ENCODE measurements around the gene FRK.
A peak's percentile ranks its signal among the peaks of the same experiment; 100 is the strongest.
"Not testable (repeated sequence)": the region's sequence is repeated elsewhere in the genome, so short reads cannot be mapped to it uniquely, and the experiment has no call there.

FRK gene

GRCh38 chr6:116060572-116061283 is at the start of gene FRK:
Gene FRK, minus strand, starts transcription at chr6:116060891. Its CDS starts 580 bp downstream, at chr6:116060311.
- no peak for DNase-seq (ENCODE audit: low read depth in 2 of 2)

- DNase-seq (ENCODE audit: low read depth in 2 of 2): no peak
Observed at GRCh38 chr6:116108836-116109235, 48.1 kb upstream of the FRK start.

- no peak for DNase-seq (ENCODE audit: low read depth in 2 of 2)
Observed at GRCh38 chr6:116106146-116106545, 45.5 kb upstream of the FRK start.

GRCh38 chr6:116105247-116105646 is 44.6 kb upstream of the FRK start:
- DNase-seq (ENCODE audit: low read depth in 2 of 2): no peak

- no peak for DNase-seq (ENCODE audit: low read depth in 2 of 2)
Observed at GRCh38 chr6:116104636-116105035, 43.9 kb upstream of the FRK start.

GRCh38 chr6:116102873-116103272 is 42.2 kb upstream of the FRK start:
- DNase-seq (ENCODE audit: low read depth in 2 of 2): no peak

- DNase-seq (ENCODE audit: low read depth in 2 of 2): no peak
Observed at GRCh38 chr6:116101790-116102189, 41.1 kb upstream of the FRK start.

GRCh38 chr6:116101302-116101718 is 40.6 kb upstream of the FRK start:
- no peak for DNase-seq (ENCODE audit: low read depth in 2 of 2)

- DNase-seq (ENCODE audit: low read depth in 2 of 2): peak in 1 of 2 experiments; percentile 24
Observed at GRCh38 chr6:116100419-116101301, 40.0 kb upstream of the FRK start, which contains the start of gene NT5DC1. Gene NT5DC1, plus strand, starts transcription at chr6:116100853. Its CDS starts 78 bp downstream, at chr6:116100931.

GRCh38 chr6:116099036-116099435 is 38.3 kb upstream of the FRK start:
- no peak for DNase-seq (ENCODE audit: low read depth in 2 of 2)

GRCh38 chr6:116096979-116097816 is 36.5 kb upstream of the FRK start:
- DNase-seq (ENCODE audit: low read depth in 2 of 2): no peak

- DNase-seq (ENCODE audit: low read depth in 2 of 2): not testable (repeated sequence)
Observed at GRCh38 chr6:116096048-116096759, 35.5 kb upstream of the FRK start.

- DNase-seq (ENCODE audit: low read depth in 2 of 2): no peak
Observed at GRCh38 chr6:116094041-116094440, 33.4 kb upstream of the FRK start.

GRCh38 chr6:116090251-116090650 is 29.6 kb upstream of the FRK start:
- no peak for DNase-seq (ENCODE audit: low read depth in 2 of 2)

GRCh38 chr6:116088946-116089345 is 28.3 kb upstream of the FRK start:
- DNase-seq (ENCODE audit: low read depth in 2 of 2): no peak

GRCh38 chr6:116087437-116088027 is 26.8 kb upstream of the FRK start:
- DNase-seq (ENCODE audit: low read depth in 2 of 2): no peak

GRCh38 chr6:116084284-116084683 is 23.6 kb upstream of the FRK start:
- DNase-seq (ENCODE audit: low read depth in 2 of 2): no peak

- no peak for DNase-seq (ENCODE audit: low read depth in 2 of 2)
Observed at GRCh38 chr6:116083052-116083451, 22.4 kb upstream of the FRK start.

- no peak for DNase-seq (ENCODE audit: low read depth in 2 of 2)
Observed at GRCh38 chr6:116078945-116079344, 18.3 kb upstream of the FRK start.

- no peak for DNase-seq (ENCODE audit: low read depth in 2 of 2)
Observed at GRCh38 chr6:116078522-116078921, 17.8 kb upstream of the FRK start.
